ENCODE measurements around the gene CFAP90. TPM values are rescaled to one million over a fixed set of nuclear protein-coding genes. Genes with fewer than 3 reads are reported as not detected.
A peak's percentile ranks its signal among the peaks of the same experiment; 100 is the strongest.

The CFAP90 gene
- not detected for total RNA-seq

- DNase-seq (ENCODE audit: low spot score in 2 of 2), result no peak
- TF ChIP-seq CTCF (IDR thresholded peaks at IDR 0.05) (peak in 2 of 5 experiments; percentile 16 to 36), EP300 (IDR thresholded peaks at IDR 0.05) (no peak), POLR2A (IDR thresholded peaks at IDR 0.05) (no peak)
- peak within 1 kb of the TSS; percentile 35 to 61 (median 47) for H3K4me3 ChIP-seq
- 3 to 9% methylated on average over 12 to 37 of the region's 76 CpGs for WGBS, 2 donors
- H3K36me3 ChIP-seq, result no peaks in the 10 kb centered on the region
- H3K9me3 ChIP-seq, result no peaks in the 10 kb centered on the region
- peaks cover 0 to 12% of the 10 kb centered on the region in 2 donors for H3K27me3 ChIP-seq
- H3K4me1 ChIP-seq, result peaks cover 0 to 29% (median 5%) of the 10 kb centered on the region in 4 donors
- peak within 1 kb of the TSS in 1 of 4 donors; percentile 28 for H3K27ac ChIP-seq
Measured at GRCh38 chr5:7850395-7851239, at the start of gene CFAP90. TSS of gene CFAP90 (minus strand) at chr5:7851133. CDS start at chr5:7851021, 112 bp downstream.

GRCh38 chr5:7897014-7897600 is 46.2 kb upstream of the CFAP90 start:
- Histone ChIP-seq H3K36me3 (peaks cover 0 to 100% (median 21%) of the 10 kb centered on the region in 3 donors), H3K9me3 (no peaks in the 10 kb centered on the region), H3K4me3 (no peak overlapping the region), H3K4me1 (peaks cover 0 to 4% (median 0%) of the 10 kb centered on the region in 4 donors), H3K27me3 (no peaks in the 10 kb centered on the region), H3K27ac (no peak overlapping the region)
- DNase-seq (ENCODE audit: low spot score in 2 of 2), result no peak
- 58 to 71% methylated on average over 5 of the region's 5 CpGs for WGBS, 2 donors
- no peak for TF ChIP-seq CTCF (IDR thresholded peaks at IDR 0.05)
- TF ChIP-seq POLR2A (IDR thresholded peaks at IDR 0.05), result no peak
- TF ChIP-seq EP300 (IDR thresholded peaks at IDR 0.05), result no peak

- H3K36me3 ChIP-seq, result peaks cover 0 to 91% (median 21%) of the 10 kb centered on the region in 3 donors
- WGBS, 2 donors, result 86 to 89% methylated on average over 2 of the region's 2 CpGs
- TF ChIP-seq EP300 (IDR thresholded peaks at IDR 0.05) (no peak), CTCF (IDR thresholded peaks at IDR 0.05) (no peak), POLR2A (IDR thresholded peaks at IDR 0.05) (no peak)
Measured at GRCh38 chr5:7894860-7895259, 43.9 kb upstream of the CFAP90 start.

GRCh38 chr5:7894439-7894838 is 43.5 kb upstream of the CFAP90 start:
- 77 to 89% methylated on average over 5 of the region's 5 CpGs for WGBS, 2 donors

More at GRCh38 chr5:7894860-7895259, 43.9 kb upstream of the CFAP90 start:
- DNase-seq (ENCODE audit: low spot score in 2 of 2), result no peak
- H3K27ac ChIP-seq, result no peak overlapping the region
- no peaks in the 10 kb centered on the region for H3K9me3 ChIP-seq
- no peak overlapping the region for H3K4me3 ChIP-seq
- H3K4me1 ChIP-seq, result no peaks in the 10 kb centered on the region
- no peaks in the 10 kb centered on the region for H3K27me3 ChIP-seq

More at GRCh38 chr5:7894439-7894838, 43.5 kb upstream of the CFAP90 start:
- H3K36me3 ChIP-seq, result peaks cover 0 to 91% (median 21%) of the 10 kb centered on the region in 3 donors
- no peaks in the 10 kb centered on the region for H3K9me3 ChIP-seq
- no peaks in the 10 kb centered on the region for H3K27me3 ChIP-seq
- no peak overlapping the region for H3K27ac ChIP-seq
- DNase-seq (ENCODE audit: low spot score in 2 of 2), result no peak
- H3K4me3 ChIP-seq, result no peak overlapping the region
- TF ChIP-seq POLR2A (IDR thresholded peaks at IDR 0.05) (no peak), CTCF (IDR thresholded peaks at IDR 0.05) (no peak)
- no peaks in the 10 kb centered on the region for H3K4me1 ChIP-seq

Measured in tibial nerve (tissue), 4 donors.